HEK293 (cell line): ENCODE measurements around the gene AIFM3.
"Not testable (repeated sequence)": the region's sequence is repeated elsewhere in the genome, so short reads cannot be mapped to it uniquely, and the experiment has no call there.

ENCODE experiments used
- ZNF548 ChIP-seq: fragments of 450-650 bp; formaldehyde crosslinking; IDR thresholded peaks from 2 replicates; pipeline ENCODE4 v1.5.1; 2016; ENCODE audit warnings: missing biosample characterization, missing genetic modification characterization
- ZNF792 ChIP-seq: fragments of 450-650 bp; formaldehyde crosslinking; IDR thresholded peaks from 2 replicates; pipeline ENCODE4 v1.5.1; 2016; ENCODE audit warnings: missing biosample characterization, missing genetic modification characterization
- TF ChIP-seq, protein P1 (sequence below): fragments of 450-650 bp; formaldehyde crosslinking; IDR thresholded peaks from 2 replicates; pipeline ENCODE4 v1.5.1; 2016; ENCODE audit warnings: missing biosample characterization, missing genetic modification characterization

DNA sequence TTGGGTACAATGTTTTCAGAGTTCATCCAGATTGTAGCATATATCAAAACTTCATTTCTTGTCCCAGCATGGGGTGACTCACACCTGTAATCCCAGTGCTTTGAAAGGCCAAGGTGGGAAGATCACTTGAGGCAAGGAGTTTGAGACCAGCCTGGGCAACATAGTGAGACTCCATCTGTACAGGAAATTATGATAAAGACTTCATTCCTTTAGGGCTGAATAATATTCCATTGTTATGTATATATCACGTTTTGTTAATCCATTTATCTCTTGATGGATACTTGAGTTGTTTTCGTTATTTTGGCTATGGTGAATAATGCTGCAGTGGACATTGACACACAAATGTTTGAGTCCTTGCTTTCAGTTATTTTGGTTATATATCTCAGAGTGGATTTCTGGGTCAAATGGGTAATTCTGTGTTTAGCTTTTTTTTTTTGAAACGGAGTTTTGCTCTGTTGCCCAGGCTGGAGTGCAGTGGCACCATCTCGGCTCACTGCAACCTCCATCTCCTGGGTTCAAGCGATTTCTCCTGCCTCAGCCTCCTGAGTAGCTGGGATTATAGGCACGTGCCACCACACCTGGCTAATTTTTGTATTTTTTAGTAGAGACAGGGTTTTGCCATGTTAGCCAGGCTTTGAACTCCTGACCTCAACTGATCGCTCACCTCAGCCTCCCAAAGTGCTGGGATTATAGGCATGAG is 24.7 kb upstream of the AIFM3 start:
- TF ChIP-seq, protein P1, sequence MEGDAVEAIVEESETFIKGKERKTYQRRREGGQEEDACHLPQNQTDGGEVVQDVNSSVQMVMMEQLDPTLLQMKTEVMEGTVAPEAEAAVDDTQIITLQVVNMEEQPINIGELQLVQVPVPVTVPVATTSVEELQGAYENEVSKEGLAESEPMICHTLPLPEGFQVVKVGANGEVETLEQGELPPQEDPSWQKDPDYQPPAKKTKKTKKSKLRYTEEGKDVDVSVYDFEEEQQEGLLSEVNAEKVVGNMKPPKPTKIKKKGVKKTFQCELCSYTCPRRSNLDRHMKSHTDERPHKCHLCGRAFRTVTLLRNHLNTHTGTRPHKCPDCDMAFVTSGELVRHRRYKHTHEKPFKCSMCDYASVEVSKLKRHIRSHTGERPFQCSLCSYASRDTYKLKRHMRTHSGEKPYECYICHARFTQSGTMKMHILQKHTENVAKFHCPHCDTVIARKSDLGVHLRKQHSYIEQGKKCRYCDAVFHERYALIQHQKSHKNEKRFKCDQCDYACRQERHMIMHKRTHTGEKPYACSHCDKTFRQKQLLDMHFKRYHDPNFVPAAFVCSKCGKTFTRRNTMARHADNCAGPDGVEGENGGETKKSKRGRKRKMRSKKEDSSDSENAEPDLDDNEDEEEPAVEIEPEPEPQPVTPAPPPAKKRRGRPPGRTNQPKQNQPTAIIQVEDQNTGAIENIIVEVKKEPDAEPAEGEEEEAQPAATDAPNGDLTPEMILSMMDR = not testable (repeated sequence)
- TF ChIP-seq ZNF792, ZNF548 (tag by site-specific recombination): not testable (repeated sequence)
